Smooth muscle cell (in vitro differentiated cells): ENCODE data around the gene MLC1. TPM values are rescaled to one million over a fixed set of nuclear protein-coding genes. Genes with fewer than 3 reads are reported as not detected.

Source experiments
- DNase-seq: peaks from one replicate; lab custom pipeline; 2025; ENCODE audit not compliant: unreplicated experiment; lab: John Stamatoyannopoulos, UW
- H2AFZ ChIP-seq: fragments of 200-600 bp; sonication (generic); 2 replicates; pipeline ENCODE4 v1.6.0; 2016; ENCODE audit warnings: antibody characterized with exemption, low read depth, mild to moderate bottlenecking
- H3F3A ChIP-seq: fragments of 200-600 bp; sonication (generic); 2 replicates; pipeline ENCODE4 v1.6.0; 2017; ENCODE audit warnings: antibody characterized with exemption, low read depth
- H3K27ac ChIP-seq: fragments of 200-600 bp; sonication (generic); 2 replicates; pipeline ENCODE4 v1.5.1; 2016; ENCODE audit warnings: low read depth, mild to moderate bottlenecking
- H3K27me3 ChIP-seq: fragments of 200-600 bp; sonication (generic); 2 replicates; pipeline ENCODE4 v1.6.1; 2016; ENCODE audit warnings: low read depth, mild to moderate bottlenecking
- H3K36me3 ChIP-seq: fragments of 200-600 bp; sonication (generic); 2 replicates; pipeline ENCODE4 v1.5.1; 2016; ENCODE audit warnings: low read depth
- H3K4me1 ChIP-seq: fragments of 200-600 bp; sonication (generic); 2 replicates; pipeline ENCODE4 v1.5.1; 2016; ENCODE audit warnings: low read depth
- H3K4me2 ChIP-seq: fragments of 200-600 bp; sonication (generic); 2 replicates; pipeline ENCODE4 v1.6.0; 2016; ENCODE audit warnings: mild to moderate bottlenecking
- H3K4me3 ChIP-seq: fragments of 200-600 bp; sonication (generic); 2 replicates; pipeline ENCODE4 v1.5.1; 2016; ENCODE audit warnings: mild to moderate bottlenecking
- H3K79me2 ChIP-seq: fragments of 200-600 bp; sonication (generic); 2 replicates; pipeline ENCODE4 v1.6.0; 2016; ENCODE audit warnings: low read depth, mild to moderate bottlenecking
- H3K9ac ChIP-seq: fragments of 200-600 bp; sonication (generic); 2 replicates; pipeline ENCODE4 v1.6.0; 2016; ENCODE audit warnings: low read depth
- H3K9me3 ChIP-seq: fragments of 200-600 bp; sonication (generic); replicated peaks from 2 replicates; pipeline ENCODE4 v1.5.1; 2016; ENCODE audit warnings: low read depth
- H4K20me1 ChIP-seq: fragments of 200-600 bp; sonication (generic); 2 replicates; pipeline ENCODE4 v1.6.0; 2016; ENCODE audit warnings: low read depth
- WGBS: methylation state at CpG from one replicate; pipeline ENCODE4 v1.1.7; 2016; ENCODE audit warnings: low lambda C conversion rate; 5-methylcytosine and 5-hydroxymethylcytosine counted together
- polyA plus RNA-seq: library from polyadenylated mRNA; unstranded; fragments of >200 nt; fragmentation: Nextera tagmentation; extraction: Ambion mirVana; gene quantifications from 2 replicates; pipeline ENCODE4 v1.2.1, GENCODE V29; 2016
- total RNA-seq: library from RNA; depleted of rRNA; stranded (reverse); fragments of >200 nt; gene quantifications from 2 replicates; pipeline ENCODE4 v1.2.3, GENCODE V29; 2014
- TF ChIP-seq, protein P1 (sequence below): fragments of 200-600 bp; sonication (generic); IDR thresholded peaks from 2 replicates; pipeline ENCODE4 v1.5.1; 2017; ENCODE audit warnings: borderline replicate concordance, mild to moderate bottlenecking, antibody characterized with exemption; ENCODE audit not compliant: insufficient read depth, poor library complexity, severe bottlenecking

The MLC1 gene
- total and polyA plus RNA-seq, 2 experiments from 2014 or later, result 4.2 to 6.3 TPM

DNA sequence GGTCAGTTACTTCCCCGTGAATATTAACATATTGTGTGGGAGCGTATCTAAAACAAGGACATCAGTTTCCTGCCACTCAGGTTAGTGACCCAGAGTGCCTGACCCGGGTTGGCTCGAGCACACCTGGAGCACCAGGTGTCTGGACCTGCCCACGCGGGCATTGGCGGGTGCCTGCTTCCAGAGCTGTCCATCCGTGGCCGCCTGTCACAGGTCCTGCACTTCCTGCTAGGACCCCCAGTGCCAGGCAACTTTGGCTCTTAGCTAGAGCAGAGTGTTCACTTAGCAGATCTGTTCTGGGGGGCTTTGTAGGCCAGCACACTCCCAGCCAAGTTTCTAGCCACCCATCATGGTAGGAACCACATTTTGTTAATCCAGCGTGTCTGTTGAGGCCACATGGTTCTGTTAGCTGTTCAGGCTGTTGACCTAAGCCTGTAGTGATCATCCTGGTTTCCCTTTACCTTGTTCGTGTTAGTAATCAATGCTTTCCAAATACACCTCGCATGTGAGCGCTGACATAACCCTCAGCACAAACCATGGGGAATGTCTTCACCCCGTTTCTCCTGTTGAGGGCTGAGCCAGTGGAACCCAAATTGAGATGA lies 34.0 kb upstream of the MLC1 start:
- Histone ChIP-seq H3K79me2 (no peaks in the 10 kb centered on the region), H3K4me1 (peaks cover 8% of the 10 kb centered on the region), H3K36me3 (no peaks in the 10 kb centered on the region), H3K27ac (peak overlapping the region; percentile 83), H3K9ac (no peak overlapping the region), H4K20me1 (no peaks in the 10 kb centered on the region), H3K27me3 (no peaks in the 10 kb centered on the region), H2AFZ (no peak overlapping the region), H3K4me2 (peak overlapping the region; percentile 49), H3K9me3 (peaks cover 5% of the 10 kb centered on the region), H3F3A (peaks cover 3% of the 10 kb centered on the region), H3K4me3 (no peak overlapping the region)
- TF ChIP-seq, protein P1, sequence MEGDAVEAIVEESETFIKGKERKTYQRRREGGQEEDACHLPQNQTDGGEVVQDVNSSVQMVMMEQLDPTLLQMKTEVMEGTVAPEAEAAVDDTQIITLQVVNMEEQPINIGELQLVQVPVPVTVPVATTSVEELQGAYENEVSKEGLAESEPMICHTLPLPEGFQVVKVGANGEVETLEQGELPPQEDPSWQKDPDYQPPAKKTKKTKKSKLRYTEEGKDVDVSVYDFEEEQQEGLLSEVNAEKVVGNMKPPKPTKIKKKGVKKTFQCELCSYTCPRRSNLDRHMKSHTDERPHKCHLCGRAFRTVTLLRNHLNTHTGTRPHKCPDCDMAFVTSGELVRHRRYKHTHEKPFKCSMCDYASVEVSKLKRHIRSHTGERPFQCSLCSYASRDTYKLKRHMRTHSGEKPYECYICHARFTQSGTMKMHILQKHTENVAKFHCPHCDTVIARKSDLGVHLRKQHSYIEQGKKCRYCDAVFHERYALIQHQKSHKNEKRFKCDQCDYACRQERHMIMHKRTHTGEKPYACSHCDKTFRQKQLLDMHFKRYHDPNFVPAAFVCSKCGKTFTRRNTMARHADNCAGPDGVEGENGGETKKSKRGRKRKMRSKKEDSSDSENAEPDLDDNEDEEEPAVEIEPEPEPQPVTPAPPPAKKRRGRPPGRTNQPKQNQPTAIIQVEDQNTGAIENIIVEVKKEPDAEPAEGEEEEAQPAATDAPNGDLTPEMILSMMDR, result no peak
- DNase-seq, result no peak
- WGBS, result 67% methylated on average over 14 of the region's 14 CpGs

- Histone ChIP-seq H3F3A (peaks cover 3% of the 10 kb centered on the region), H3K4me3 (no peak overlapping the region), H3K79me2 (no peaks in the 10 kb centered on the region), H3K4me2 (peak overlapping the region; percentile 58), H2AFZ (no peak overlapping the region), H3K27ac (peak overlapping the region; percentile 83), H3K36me3 (no peaks in the 10 kb centered on the region), H3K9ac (peak overlapping the region; percentile 42), H4K20me1 (no peaks in the 10 kb centered on the region), H3K4me1 (peaks cover 8% of the 10 kb centered on the region), H3K9me3 (peaks cover 5% of the 10 kb centered on the region), H3K27me3 (no peaks in the 10 kb centered on the region)
- 3% methylated on average over 10 of the region's 10 CpGs for WGBS
- TF ChIP-seq, protein P1, result no peak
- DNase-seq, result no peak
Observed at GRCh38 chr22:50118557-50119168, 33.4 kb upstream of the MLC1 start.

DNA sequence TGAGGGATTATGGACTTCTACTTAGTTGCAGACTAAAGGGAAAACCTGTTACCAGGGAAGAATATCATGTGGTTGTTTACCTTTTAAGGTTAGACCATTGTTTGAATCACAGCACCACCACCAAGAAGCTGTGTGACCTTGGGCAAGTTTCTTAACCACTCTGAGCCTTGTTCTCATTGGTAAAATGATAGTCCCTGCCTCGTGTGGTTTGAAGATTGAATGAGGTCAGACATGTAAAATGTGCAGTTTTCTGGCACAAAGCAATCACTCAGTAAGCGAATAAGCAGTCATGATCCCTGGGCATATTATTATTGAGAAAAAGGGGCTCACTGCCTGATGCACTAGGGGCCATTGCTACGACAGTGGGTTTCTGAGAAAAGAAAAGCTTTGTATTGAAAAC lies 32.9 kb upstream of the MLC1 start:
- WGBS, result 53% methylated on average over 3 of the region's 3 CpGs
- no peak for DNase-seq
- no peaks in the 10 kb centered on the region for H3K79me2 ChIP-seq
- peak overlapping the region; percentile 42 for H3K9ac ChIP-seq
- peaks cover 5% of the 10 kb centered on the region for H3K9me3 ChIP-seq
- peak overlapping the region; percentile 58 for H3K4me2 ChIP-seq
- no peak overlapping the region for H2AFZ ChIP-seq
- H3K4me1 ChIP-seq, result peaks cover 8% of the 10 kb centered on the region
- peak overlapping the region; percentile 83 for H3K27ac ChIP-seq
- no peaks in the 10 kb centered on the region for H3K27me3 ChIP-seq
- TF ChIP-seq, protein P1, result no peak
- no peak overlapping the region for H3K4me3 ChIP-seq
- H3F3A ChIP-seq, result peaks cover 3% of the 10 kb centered on the region
- H3K36me3 ChIP-seq, result no peaks in the 10 kb centered on the region
- no peaks in the 10 kb centered on the region for H4K20me1 ChIP-seq
